ENCODE results near the gene CA10.

Gene CA10

GRCh38 chr17:51736356-51736755, 422.2 kb downstream of the CA10 start:
- Histone ChIP-seq H3K36me3 (ENCODE audit: insufficient read depth, low read length) (no peaks in the 10 kb centered on the region), H3F3A (ENCODE audit: low read depth) (no peaks in the 10 kb centered on the region), H3K4me3 (ENCODE audit: low read length, poor library complexity, severe bottlenecking) (no peak overlapping the region), H3K9me2 (replicated peaks; ENCODE audit: low read depth, low read length) (no peaks in the 10 kb centered on the region), H3K79me2 (ENCODE audit: insufficient read depth, low read length) (no peaks in the 10 kb centered on the region), H3K27me3 (ENCODE audit: insufficient read depth, low read length, poor library complexity, severe bottlenecking) (no peaks in the 10 kb centered on the region), H2AFZ (ENCODE audit: low read length) (no peak overlapping the region), H3K9ac (ENCODE audit: low read depth, low read length, poor library complexity, severe bottlenecking) (no peak overlapping the region), H3K4me2 (ENCODE audit: low read depth, low read length, poor library complexity, severe bottlenecking) (no peak overlapping the region), H3K9me3 (ENCODE audit: insufficient read depth, low read depth, low read length) (no peaks in the 10 kb centered on the region), H4K20me1 (ENCODE audit: insufficient read depth, low read length, poor library complexity, severe bottlenecking) (no peaks in the 10 kb centered on the region), H3K4me1 (ENCODE audit: insufficient read depth, low read length, poor library complexity, severe bottlenecking) (no peaks in the 10 kb centered on the region)
- TF ChIP-seq CTCF (conservative IDR thresholded peaks at IDR 0.05; ENCODE audit: low read length) = no peak
- no peak for TF ChIP-seq EZH2phosphoT487 (IDR thresholded peaks at IDR 0.05; ENCODE audit: borderline replicate concordance)

GRCh38 chr17:51734976-51735375, 423.5 kb downstream of the CA10 start:
- Histone ChIP-seq H3K9me3 (ENCODE audit: insufficient read depth, low read depth, low read length) (no peaks in the 10 kb centered on the region), H3K4me3 (ENCODE audit: low read length, poor library complexity, severe bottlenecking) (no peak overlapping the region), H3F3A (ENCODE audit: low read depth) (no peaks in the 10 kb centered on the region), H3K9ac (ENCODE audit: low read depth, low read length, poor library complexity, severe bottlenecking) (no peak overlapping the region), H3K36me3 (ENCODE audit: insufficient read depth, low read length) (no peaks in the 10 kb centered on the region), H3K27me3 (ENCODE audit: insufficient read depth, low read length, poor library complexity, severe bottlenecking) (no peaks in the 10 kb centered on the region), H3K79me2 (ENCODE audit: insufficient read depth, low read length) (no peaks in the 10 kb centered on the region), H3K9me2 (replicated peaks; ENCODE audit: low read depth, low read length) (no peaks in the 10 kb centered on the region), H3K4me2 (ENCODE audit: low read depth, low read length, poor library complexity, severe bottlenecking) (no peak overlapping the region), H3K4me1 (ENCODE audit: insufficient read depth, low read length, poor library complexity, severe bottlenecking) (no peaks in the 10 kb centered on the region), H4K20me1 (ENCODE audit: insufficient read depth, low read length, poor library complexity, severe bottlenecking) (no peaks in the 10 kb centered on the region), H2AFZ (ENCODE audit: low read length) (no peak overlapping the region)
- TF ChIP-seq CTCF (conservative IDR thresholded peaks at IDR 0.05; ENCODE audit: low read length) (no peak), EZH2phosphoT487 (IDR thresholded peaks at IDR 0.05; ENCODE audit: borderline replicate concordance) (no peak)

- H3K9me2 ChIP-seq (replicated peaks; ENCODE audit: low read depth, low read length) = no peaks in the 10 kb centered on the region
- no peak overlapping the region for H2AFZ ChIP-seq (ENCODE audit: low read length)
- H3K27me3 ChIP-seq (ENCODE audit: insufficient read depth, low read length, poor library complexity, severe bottlenecking) = no peaks in the 10 kb centered on the region
- H3F3A ChIP-seq (ENCODE audit: low read depth) = no peaks in the 10 kb centered on the region
- H3K4me1 ChIP-seq (ENCODE audit: insufficient read depth, low read length, poor library complexity, severe bottlenecking) = no peaks in the 10 kb centered on the region
- no peaks in the 10 kb centered on the region for H3K36me3 ChIP-seq (ENCODE audit: insufficient read depth, low read length)
- no peaks in the 10 kb centered on the region for H4K20me1 ChIP-seq (ENCODE audit: insufficient read depth, low read length, poor library complexity, severe bottlenecking)
- H3K9me3 ChIP-seq (ENCODE audit: insufficient read depth, low read depth, low read length) = no peaks in the 10 kb centered on the region
- no peak overlapping the region for H3K4me3 ChIP-seq (ENCODE audit: low read length, poor library complexity, severe bottlenecking)
- H3K9ac ChIP-seq (ENCODE audit: low read depth, low read length, poor library complexity, severe bottlenecking) = no peak overlapping the region
- H3K4me2 ChIP-seq (ENCODE audit: low read depth, low read length, poor library complexity, severe bottlenecking) = no peak overlapping the region
- no peaks in the 10 kb centered on the region for H3K79me2 ChIP-seq (ENCODE audit: insufficient read depth, low read length)
- peak; percentile 82 for TF ChIP-seq CTCF (conservative IDR thresholded peaks at IDR 0.05; ENCODE audit: low read length)
- TF ChIP-seq EZH2phosphoT487 (IDR thresholded peaks at IDR 0.05; ENCODE audit: borderline replicate concordance) = no peak
These were observed 424.1 kb downstream of the CA10 start for GRCh38 chr17:51734462-51734861.
